Astrocyte of the cerebellum (primary cell): Measurements from ENCODE around the gene ADAMTS17.
A peak's percentile ranks its signal among the peaks of the same experiment; 100 is the strongest.

ENCODE experiments used
- DNase-seq: peaks from one replicate; pipeline ENCODE4 v3.0.0-alpha.2; 2011; ENCODE audit warnings: low read depth
- H3K4me3 ChIP-seq: 2 replicates; pipeline ENCODE4 v1.5.1; 2011; ENCODE audit warnings: mild to moderate bottlenecking, low read depth, low read length, moderate library complexity
- CTCF ChIP-seq: IDR thresholded peaks from 2 replicates; pipeline ENCODE4 v1.5.1; 2012; ENCODE audit warnings: low read length, low read depth, moderate library complexity, mild to moderate bottlenecking; ENCODE audit errors: missing control alignments
- in situ Hi-C: cut with HindIII; loops from 2 replicates; pipeline ENCODE4 v1.10.0; 2017; ENCODE audit warnings: low sequenced_read_pairs

The ADAMTS17 gene

GRCh38 chr15:100373120-100373896, 31.5 kb upstream of the ADAMTS17 start:
- no peak overlapping the region for H3K4me3 ChIP-seq
- TF ChIP-seq CTCF = no peak
- in situ Hi-C loops = no loop called here
- DNase-seq = no peak

- DNase-seq = no peak
- H3K4me3 ChIP-seq = no peak overlapping the region
- TF ChIP-seq CTCF = no peak
- in situ Hi-C loops = no loop called here
Observed at GRCh38 chr15:100372739-100373119, 31.0 kb upstream of the ADAMTS17 start.

GRCh38 chr15:100355342-100355741, 13.6 kb upstream of the ADAMTS17 start:
- TF ChIP-seq CTCF = no peak
- no peak for DNase-seq
- in situ Hi-C loops = no loop called here
- no peak overlapping the region for H3K4me3 ChIP-seq

- DNase-seq = no peak
- H3K4me3 ChIP-seq = no peak overlapping the region
- no peak for TF ChIP-seq CTCF
- in situ Hi-C loops = no loop called here
Observed at GRCh38 chr15:100353449-100353848, 11.7 kb upstream of the ADAMTS17 start.

- TF ChIP-seq CTCF = no peak
- in situ Hi-C loops = no loop called here
- peak overlapping the region; percentile 55 for H3K4me3 ChIP-seq
- no peak for DNase-seq
Observed at GRCh38 chr15:100350434-100351226, 8.9 kb upstream of the ADAMTS17 start.

GRCh38 chr15:100349696-100350433, 8.1 kb upstream of the ADAMTS17 start:
- in situ Hi-C loops = no loop called here
- H3K4me3 ChIP-seq = peak overlapping the region; percentile 55
- TF ChIP-seq CTCF = peak; percentile 93
- peak; percentile 70 for DNase-seq
